OCI-LY3 (cell line): ENCODE results near the gene NHLRC4.

Experiments
- CTCF ChIP-seq: fragments of 200-600, 300-600 bp; sonication (generic); IDR thresholded peaks from 2 replicates; pipeline ENCODE4 v1.5.1; 2014; ENCODE audit warnings: antibody characterized with exemption, low read length, low read depth
- EZH2phosphoT487 ChIP-seq: fragments of 200-600 bp; shearing (Covaris generic); IDR thresholded peaks from 2 replicates; pipeline ENCODE4 v1.6.1; 2018; ENCODE audit warnings: antibody characterized with exemption, mixed run types, low read depth

GRCh38 chr16:559021-559380, 7.8 kb upstream of the NHLRC4 start:
- no peak for TF ChIP-seq CTCF
- TF ChIP-seq EZH2phosphoT487 = no peak
